HCT116 (cell line): Measurements from ENCODE around the gene ATG2B. TPM values are rescaled to one million over a fixed set of nuclear protein-coding genes. Genes with fewer than 3 reads are reported as not detected.

ENCODE experiments used
- ATAC-seq: fragments of 200-7000 bp; cut with Tn5 transposase; 2 replicates; pipeline ENCODE4 v1.9.1; 2020; ENCODE audit warnings: mild to moderate bottlenecking, moderate library complexity
- BruUV-seq: library from RNA; stranded (reverse); fragments of 400-500 nt; replicated peaks from 2 replicates; lab custom pipeline; 2021; lab: Mats Ljungman, UMichigan
- CTCF ChIA-PET: fragments of 300-600 bp; sonication (Branson Sonifier 250); formaldehyde crosslinking; loops from one replicate; lab custom pipeline; 2021; ENCODE audit warnings: antibody characterized with exemption; lab: Charles Lee
- POLR2A ChIA-PET: fragments of 300-600, 350-600 bp; sonication (Branson Sonifier 250); formaldehyde crosslinking; loops from one replicate; lab custom pipeline; 2021; ENCODE audit warnings: antibody characterized with exemption; lab: Charles Lee
- RAD21 ChIA-PET, 2 experiments: fragments of 300-600 bp; sonication (Branson Sonifier 250); formaldehyde crosslinking; loops; one replicate each; lab custom pipeline; 2023; ENCODE audit warnings: low total read pairs in 2 of 2; ENCODE audit not compliant: uncharacterized antibody in 2 of 2, unreplicated experiment in 2 of 2, low non-redundant PET in 1 of 2; lab: Charles Lee
- DNase-seq: peaks from one replicate; pipeline ENCODE4 v3.0.0-alpha.2; 2010; ENCODE audit warnings: low read depth, low spot score
- H2AFZ ChIP-seq: fragments of 200-600 bp; shearing (Covaris generic), sonication (generic); 2 replicates; pipeline ENCODE4 v1.6.1; 2017; ENCODE audit warnings: low read depth, mixed run types, mixed read lengths, antibody characterized with exemption, low read length; ENCODE audit not compliant: poor library complexity, severe bottlenecking
- H3K27ac ChIP-seq: 2 replicates; pipeline ENCODE4 v1.5.1; 2012; ENCODE audit warnings: low read depth, low read length
- H3K27me3 ChIP-seq: fragments of 200-600 bp; sonication (generic); 2 replicates; pipeline ENCODE4 v1.6.1; 2016; ENCODE audit warnings: mixed run types, low read length, mixed read lengths; ENCODE audit not compliant: insufficient read depth
- H3K36me3 ChIP-seq, 2 experiments: fragments of 200-500 bp in 1 of 2; fragments of 200-600 bp in 1 of 2; sonication (Bioruptor generic) in 1 of 2; sonication (generic) in 1 of 2; 2 replicates each; pipeline versions ENCODE4 v1.5.1 to v1.6.1; 2014 to 2016; ENCODE audit warnings: low read length in 2 of 2, inconsistent platforms in 1 of 2, mixed read lengths in 1 of 2, mixed run types in 1 of 2; ENCODE audit not compliant: insufficient read depth in 2 of 2, control insufficient read depth in 1 of 2
- H3K4me1 ChIP-seq, 2 experiments: fragments of 200-600 bp in 1 of 2; sonication (generic) in 1 of 2; 2 replicates each; pipeline versions ENCODE4 v1.5.1 to v1.6.1; 2012 to 2017; ENCODE audit warnings: low read length in 2 of 2, inconsistent platforms in 1 of 2, mild to moderate bottlenecking in 1 of 2, mixed read lengths in 1 of 2, mixed run types in 1 of 2, moderate library complexity in 1 of 2; ENCODE audit not compliant: insufficient read depth in 2 of 2, control insufficient read depth in 1 of 2
- H3K4me2 ChIP-seq: fragments of 200-600 bp; sonication (generic); 2 replicates; pipeline ENCODE4 v1.6.1; 2017; ENCODE audit warnings: mixed run types, low read length, mixed read lengths
- H3K4me3 ChIP-seq, 2 experiments: fragments of 200-600 bp in 1 of 2; sonication (generic) in 1 of 2; replicated peaks in 1 of 2; 2 replicates each; pipeline ENCODE4 v1.5.1; 2011 to 2016; ENCODE audit warnings: low read length in 2 of 2, control low read depth in 1 of 2, low read depth in 1 of 2, mild to moderate bottlenecking in 1 of 2, mixed read lengths in 1 of 2, mixed run types in 1 of 2
- H3K79me2 ChIP-seq: fragments of 200-600 bp; sonication (generic); 2 replicates; pipeline ENCODE4 v1.6.1; 2017; ENCODE audit warnings: mild to moderate bottlenecking, mixed run types, low read length, moderate library complexity, mixed read lengths; ENCODE audit not compliant: insufficient read depth
- H3K9ac ChIP-seq: fragments of 200-600 bp; sonication (generic); 2 replicates; pipeline ENCODE4 v1.6.1; 2016; ENCODE audit warnings: low read length, mixed read lengths
- H3K9me2 ChIP-seq: fragments of 200-600 bp; sonication (generic), shearing (Covaris generic); 2 replicates; pipeline ENCODE4 v1.6.1; 2017; ENCODE audit warnings: mixed run types, mild to moderate bottlenecking, moderate library complexity; ENCODE audit not compliant: insufficient read depth
- H3K9me3 ChIP-seq, 2 experiments: fragments of 200-500 bp in 1 of 2; fragments of 200-600 bp in 1 of 2; sonication (Bioruptor generic) in 1 of 2; sonication (generic) in 1 of 2; 2 replicates each; pipeline ENCODE4 v1.6.1; 2014 to 2017; ENCODE audit warnings: low read length in 2 of 2, mixed read lengths in 2 of 2, inconsistent platforms in 1 of 2, low read depth in 1 of 2, mild to moderate bottlenecking in 1 of 2, mixed run types in 1 of 2, moderate library complexity in 1 of 2; ENCODE audit not compliant: control insufficient read depth in 1 of 2, insufficient read depth in 1 of 2
- H4K20me1 ChIP-seq: fragments of 200-600 bp; sonication (generic), shearing (Covaris generic); 2 replicates; pipeline ENCODE4 v1.6.1; 2017; ENCODE audit warnings: mixed run types, mild to moderate bottlenecking, moderate library complexity; ENCODE audit not compliant: insufficient read depth
- CBX3 ChIP-seq: IDR thresholded peaks from 2 replicates; pipeline ENCODE4 v1.6.1; 2012; ENCODE audit warnings: low read depth
- CEBPB ChIP-seq: IDR thresholded peaks from 2 replicates; pipeline ENCODE4 v1.6.1; 2012; ENCODE audit warnings: low read depth
- EGR1 ChIP-seq: IDR thresholded peaks from 2 replicates; pipeline ENCODE4 v1.6.1; 2012; ENCODE audit warnings: low read depth
- EZH2 ChIP-seq: fragments of 200-600 bp; sonication (generic); IDR thresholded peaks from 2 replicates; pipeline ENCODE4 v1.6.1; 2017; ENCODE audit warnings: antibody characterized with exemption, mixed run types
- EZH2phosphoT487 ChIP-seq: fragments of 200-600 bp; IDR thresholded peaks from 2 replicates; pipeline ENCODE4 v1.6.1; 2018; ENCODE audit warnings: antibody characterized with exemption, borderline replicate concordance
- FOSL1 ChIP-seq: IDR thresholded peaks from 2 replicates; pipeline ENCODE4 v1.6.1; 2012; ENCODE audit warnings: low read depth
- JUND ChIP-seq: IDR thresholded peaks from 2 replicates; pipeline ENCODE4 v1.6.1; 2012
- MAX ChIP-seq: IDR thresholded peaks from 2 replicates; pipeline ENCODE4 v1.6.1; 2012
- POLR2A ChIP-seq: IDR thresholded peaks from 2 replicates; pipeline ENCODE4 v1.7.0; 2011; ENCODE audit warnings: borderline replicate concordance; ENCODE audit not compliant: insufficient read depth, insufficient read length; ENCODE audit errors: extremely low read depth
- POLR2AphosphoS5 ChIP-seq: IDR thresholded peaks from 2 replicates; pipeline ENCODE4 v1.6.1; 2011; ENCODE audit warnings: mild to moderate bottlenecking, low read depth, low read length, moderate library complexity
- RAD21 ChIP-seq: IDR thresholded peaks from 2 replicates; pipeline ENCODE4 v1.6.1; 2012; ENCODE audit warnings: low read depth, mild to moderate bottlenecking
- SP1 ChIP-seq: IDR thresholded peaks from 2 replicates; pipeline ENCODE4 v1.6.1; 2012; ENCODE audit warnings: low read depth
- SRF ChIP-seq: IDR thresholded peaks from 2 replicates; pipeline ENCODE4 v1.6.1; 2012; ENCODE audit warnings: low read depth
- TCF7L2 ChIP-seq: IDR thresholded peaks from 2 replicates; pipeline ENCODE4 v1.7.0; 2011; ENCODE audit warnings: borderline replicate concordance, inconsistent platforms; ENCODE audit not compliant: insufficient read depth, insufficient read length; ENCODE audit errors: extremely low read depth
- ZFX ChIP-seq: fragments of 450-650 bp; IDR thresholded peaks from 2 replicates; pipeline ENCODE4 v1.6.1; 2017
- ZNF274 ChIP-seq: fragments of 200-500 bp; sonication (Bioruptor generic); IDR thresholded peaks from 2 replicates; pipeline ENCODE4 v1.6.1; 2014; ENCODE audit warnings: mild to moderate bottlenecking, low read depth, low read length, inconsistent platforms
- intact Hi-C: fragments of 100-400 bp; cut with micrococcal nuclease; formaldehyde crosslinking; loops from 2 replicates; pipeline ENCODE4 v1.10.0; 2022
- total RNA-seq: library from RNA; stranded (reverse); gene quantifications from one replicate; pipeline ENCODE4 v1.2.1, GENCODE V29; 2021; ENCODE audit not compliant: unreplicated experiment
- TF ChIP-seq, protein P1 (sequence below), 3 experiments: fragments of 200-600 bp in 1 of 3; sonication (generic) in 1 of 3; IDR thresholded peaks in 2 of 3; conservative IDR thresholded peaks in 1 of 3; 2 replicates each; pipeline ENCODE4 v1.5.1; 2012 to 2017; ENCODE audit warnings: low read depth in 2 of 3, low read length in 2 of 3, antibody characterized with exemption in 1 of 3, borderline replicate concordance in 1 of 3, control low read depth in 1 of 3, mild to moderate bottlenecking in 1 of 3, mixed read lengths in 1 of 3, mixed run types in 1 of 3, moderate library complexity in 1 of 3; ENCODE audit not compliant: insufficient read depth in 1 of 3

Gene ATG2B
- total RNA-seq, 1 experiment from 2014 or later, result 6.4 TPM

DNA sequence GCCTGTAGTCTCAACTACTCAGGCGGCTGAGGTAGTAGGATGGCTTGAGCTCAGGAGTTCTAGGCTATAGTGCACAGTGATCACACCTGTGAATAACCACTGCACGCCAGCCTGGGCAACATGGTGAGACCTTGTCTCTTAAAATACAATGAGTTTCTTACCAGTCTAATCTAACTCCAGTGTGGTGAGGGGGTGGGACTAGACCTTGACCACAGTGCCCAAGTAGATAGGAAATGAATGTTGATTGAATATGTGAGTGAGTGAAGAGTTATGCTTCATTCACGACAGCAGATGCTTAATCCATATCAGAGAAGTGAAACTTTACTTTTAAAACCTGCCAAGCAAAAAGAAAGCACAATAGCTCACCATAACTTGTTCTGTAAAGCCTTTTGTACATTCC is 17.6 kb upstream of the ATG2B start:
- POLR2A ChIA-PET, result no interaction called here

More for the DNA sequence above, 17.6 kb upstream of the ATG2B start:
- BruUV-seq, result no TSS peak
- Histone ChIP-seq H3K9me2 (no peaks in the 10 kb centered on the region), H3K4me2 (no peak overlapping the region), H2AFZ (no peak overlapping the region), H3K4me3 (no peak overlapping the region), H4K20me1 (no peaks in the 10 kb centered on the region), H3K4me1 (no peaks in the 10 kb centered on the region), H3K36me3 (0 out of 4 replicates have a peak, but pooled peaks cover 0 to 6% of the 10 kb centered on the region in 2 experiments), H3K9ac (no peak overlapping the region), H3K27ac (no peak overlapping the region), H3K79me2 (no peaks in the 10 kb centered on the region), H3K9me3 (no peaks in the 10 kb centered on the region), H3K27me3 (no peaks in the 10 kb centered on the region)
- TF ChIP-seq EGR1 (no peak), RAD21 (no peak), SP1 (no peak), POLR2A (no peak), POLR2AphosphoS5 (no peak), FOSL1 (no peak), ZFX (no peak), EZH2 (no peak), EZH2phosphoT487 (no peak), CEBPB (no peak), SRF (no peak), TCF7L2 (no peak), JUND (no peak), MAX (no peak), CBX3 (no peak), ZNF274 (no peak)
- TF ChIP-seq, protein P1, sequence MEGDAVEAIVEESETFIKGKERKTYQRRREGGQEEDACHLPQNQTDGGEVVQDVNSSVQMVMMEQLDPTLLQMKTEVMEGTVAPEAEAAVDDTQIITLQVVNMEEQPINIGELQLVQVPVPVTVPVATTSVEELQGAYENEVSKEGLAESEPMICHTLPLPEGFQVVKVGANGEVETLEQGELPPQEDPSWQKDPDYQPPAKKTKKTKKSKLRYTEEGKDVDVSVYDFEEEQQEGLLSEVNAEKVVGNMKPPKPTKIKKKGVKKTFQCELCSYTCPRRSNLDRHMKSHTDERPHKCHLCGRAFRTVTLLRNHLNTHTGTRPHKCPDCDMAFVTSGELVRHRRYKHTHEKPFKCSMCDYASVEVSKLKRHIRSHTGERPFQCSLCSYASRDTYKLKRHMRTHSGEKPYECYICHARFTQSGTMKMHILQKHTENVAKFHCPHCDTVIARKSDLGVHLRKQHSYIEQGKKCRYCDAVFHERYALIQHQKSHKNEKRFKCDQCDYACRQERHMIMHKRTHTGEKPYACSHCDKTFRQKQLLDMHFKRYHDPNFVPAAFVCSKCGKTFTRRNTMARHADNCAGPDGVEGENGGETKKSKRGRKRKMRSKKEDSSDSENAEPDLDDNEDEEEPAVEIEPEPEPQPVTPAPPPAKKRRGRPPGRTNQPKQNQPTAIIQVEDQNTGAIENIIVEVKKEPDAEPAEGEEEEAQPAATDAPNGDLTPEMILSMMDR (IDR thresholded peaks at IDR 0.05 in 2 of 3, conservative IDR thresholded peaks at IDR 0.05 in 1 of 3; ENCODE audit: borderline replicate concordance in 1 of 3, insufficient read depth in 1 of 3, low read depth in 2 of 3, low read length in 2 of 3), result no peak
- ATAC-seq (no peak), DNase-seq (no peak)
- ChIA-PET CTCF (no interaction called here), RAD21 (no interaction called here)
- intact Hi-C loops, result no loop called here
